ENCODE results near the gene ANAPC15.

The ANAPC15 gene

DNA sequence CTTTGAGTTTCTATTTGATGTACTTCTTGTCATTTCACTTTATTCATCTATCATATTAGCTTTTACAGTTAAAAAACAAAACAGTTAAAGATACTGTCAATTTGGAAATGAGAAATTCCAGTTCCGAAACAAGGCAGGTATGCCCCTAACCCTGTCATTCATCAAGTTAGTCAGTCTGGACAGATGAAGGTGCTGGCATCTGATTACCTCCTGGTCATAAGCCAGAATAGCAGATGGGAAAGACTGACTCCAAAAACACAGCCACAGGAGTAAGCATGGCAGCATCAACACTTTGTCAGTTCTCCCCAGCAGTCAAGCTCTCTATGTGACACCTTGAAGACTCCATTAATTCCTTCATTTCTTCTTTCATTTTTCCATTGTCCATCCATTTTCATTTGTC is 27.5 kb downstream of the ANAPC15 start:
- H3K4me1 Mint-ChIP-seq (ENCODE audit: low read depth), result peaks cover 30% of the 10 kb centered on the region
- no peaks in the 10 kb centered on the region for H3K27me3 Mint-ChIP-seq
- H3K9me3 Mint-ChIP-seq, result no peaks in the 10 kb centered on the region
- no peak overlapping the region for H3K27ac Mint-ChIP-seq
- no peak overlapping the region for H3K4me3 Mint-ChIP-seq
- H3K36me3 Mint-ChIP-seq (ENCODE audit: low read depth), result peaks cover 8% of the 10 kb centered on the region

DNA sequence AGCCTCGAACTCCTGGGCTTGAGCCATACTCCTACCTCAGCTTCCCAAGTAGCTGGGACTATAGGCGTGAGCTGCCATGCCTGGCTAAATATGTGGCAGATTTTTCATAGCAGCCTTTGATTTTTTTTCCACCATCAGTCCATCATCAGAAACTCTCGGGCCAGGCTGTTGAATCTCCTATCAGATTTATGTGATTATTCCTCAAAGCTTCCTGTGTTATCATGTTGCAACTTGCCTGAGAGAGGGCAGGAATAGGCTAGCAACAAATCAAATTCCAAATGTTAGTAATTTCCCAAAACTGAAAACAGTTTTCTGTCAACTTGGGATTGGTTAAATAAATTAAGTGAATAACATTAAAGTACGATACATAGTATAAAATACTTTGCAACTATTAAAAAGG is 28.4 kb downstream of the ANAPC15 start:
- H3K36me3 Mint-ChIP-seq (ENCODE audit: low read depth), result peaks cover 8% of the 10 kb centered on the region
- no peak overlapping the region for H3K4me3 Mint-ChIP-seq
- no peaks in the 10 kb centered on the region for H3K27me3 Mint-ChIP-seq
- no peak overlapping the region for H3K27ac Mint-ChIP-seq
- H3K4me1 Mint-ChIP-seq (ENCODE audit: low read depth), result peaks cover 37% of the 10 kb centered on the region
- H3K9me3 Mint-ChIP-seq, result no peaks in the 10 kb centered on the region

DNA sequence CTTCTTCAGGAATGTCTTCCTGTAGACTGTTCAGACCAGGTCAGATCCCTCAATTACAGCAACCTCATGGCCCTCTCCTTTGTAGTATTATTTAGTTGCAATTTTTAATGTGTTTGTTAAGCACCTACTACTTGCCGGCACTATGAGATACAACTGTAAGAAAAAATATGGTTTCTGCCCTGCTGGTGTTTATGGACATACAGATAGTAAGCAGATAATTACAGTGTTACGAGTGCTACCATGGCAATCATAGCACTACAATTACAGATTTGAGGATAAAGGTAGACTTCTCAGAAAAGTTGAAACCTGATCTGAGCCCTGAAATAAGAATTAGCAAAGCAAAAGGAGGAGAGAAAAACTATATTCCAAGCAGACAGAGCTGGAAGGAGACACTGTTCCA is 29.1 kb downstream of the ANAPC15 start:
- Mint-ChIP-seq H3K27ac (no peak overlapping the region), H3K27me3 (no peaks in the 10 kb centered on the region), H3K4me3 (no peak overlapping the region), H3K4me1 (ENCODE audit: low read depth) (peaks cover 39% of the 10 kb centered on the region), H3K36me3 (ENCODE audit: low read depth) (peaks cover 8% of the 10 kb centered on the region), H3K9me3 (no peaks in the 10 kb centered on the region)

DNA sequence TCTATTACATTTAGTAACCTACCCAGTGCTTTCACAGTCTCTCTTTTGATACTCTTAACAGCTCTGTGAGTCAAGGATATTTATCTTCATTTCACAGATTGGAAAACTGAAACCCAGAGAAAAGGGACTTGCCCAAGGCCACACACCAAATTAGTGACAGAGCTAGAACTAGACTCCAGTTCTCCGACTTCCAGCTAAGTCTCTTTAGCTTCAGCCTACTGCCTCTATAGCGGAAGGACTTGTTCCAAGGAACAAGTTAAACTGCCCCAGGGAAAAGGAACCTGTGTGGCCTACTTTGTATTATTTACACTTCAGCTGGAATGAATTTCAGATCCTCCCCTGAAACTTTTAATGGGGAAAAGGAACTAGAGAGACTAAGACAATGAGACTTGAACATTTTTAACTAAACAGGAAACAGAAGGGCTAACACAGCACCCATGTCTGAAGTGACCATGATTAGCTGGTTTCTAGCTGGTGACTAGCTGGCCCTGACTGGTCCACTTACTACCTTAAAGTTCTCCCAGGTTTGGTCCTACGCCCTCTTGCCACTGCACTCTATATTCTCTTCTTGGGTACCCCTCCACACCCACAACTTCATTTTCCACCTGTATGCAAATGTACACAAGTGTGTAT is 30.6 kb downstream of the ANAPC15 start:
- H3K9me3 Mint-ChIP-seq, result no peaks in the 10 kb centered on the region
- no peaks in the 10 kb centered on the region for H3K27me3 Mint-ChIP-seq
- H3K36me3 Mint-ChIP-seq (ENCODE audit: low read depth), result peaks cover 4% of the 10 kb centered on the region
- H3K4me3 Mint-ChIP-seq, result peak overlapping the region; percentile 85
- H3K4me1 Mint-ChIP-seq (ENCODE audit: low read depth), result peaks cover 43% of the 10 kb centered on the region
- H3K27ac Mint-ChIP-seq, result peak overlapping the region; percentile 97

DNA sequence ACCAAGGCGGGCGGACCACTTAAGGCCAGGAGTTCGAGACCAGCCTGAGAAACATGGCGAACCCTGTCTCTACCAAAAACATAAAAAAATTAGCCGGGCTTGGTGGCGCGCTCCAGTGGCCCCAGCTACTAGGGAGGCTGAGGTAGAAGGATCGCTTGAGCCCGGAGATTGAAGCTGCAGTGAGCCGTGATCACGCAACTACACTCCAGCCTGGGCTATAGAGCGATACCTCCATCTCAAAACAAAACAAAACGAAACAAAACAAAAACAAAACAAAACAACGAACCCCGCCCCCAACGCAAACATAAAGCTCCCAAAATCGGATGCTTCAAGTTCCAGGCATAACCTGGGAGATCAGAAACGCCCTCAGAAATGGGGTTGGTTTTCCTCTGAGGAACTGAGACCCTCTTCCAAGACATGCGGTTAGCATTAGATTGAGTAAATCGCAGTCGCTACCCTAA is 31.3 kb downstream of the ANAPC15 start:
- Mint-ChIP-seq H3K27me3 (no peaks in the 10 kb centered on the region), H3K27ac (peak overlapping the region; percentile 97), H3K4me1 (ENCODE audit: low read depth) (peaks cover 45% of the 10 kb centered on the region), H3K9me3 (no peaks in the 10 kb centered on the region), H3K4me3 (peak overlapping the region; percentile 85), H3K36me3 (ENCODE audit: low read depth) (peaks cover 4% of the 10 kb centered on the region)

DNA sequence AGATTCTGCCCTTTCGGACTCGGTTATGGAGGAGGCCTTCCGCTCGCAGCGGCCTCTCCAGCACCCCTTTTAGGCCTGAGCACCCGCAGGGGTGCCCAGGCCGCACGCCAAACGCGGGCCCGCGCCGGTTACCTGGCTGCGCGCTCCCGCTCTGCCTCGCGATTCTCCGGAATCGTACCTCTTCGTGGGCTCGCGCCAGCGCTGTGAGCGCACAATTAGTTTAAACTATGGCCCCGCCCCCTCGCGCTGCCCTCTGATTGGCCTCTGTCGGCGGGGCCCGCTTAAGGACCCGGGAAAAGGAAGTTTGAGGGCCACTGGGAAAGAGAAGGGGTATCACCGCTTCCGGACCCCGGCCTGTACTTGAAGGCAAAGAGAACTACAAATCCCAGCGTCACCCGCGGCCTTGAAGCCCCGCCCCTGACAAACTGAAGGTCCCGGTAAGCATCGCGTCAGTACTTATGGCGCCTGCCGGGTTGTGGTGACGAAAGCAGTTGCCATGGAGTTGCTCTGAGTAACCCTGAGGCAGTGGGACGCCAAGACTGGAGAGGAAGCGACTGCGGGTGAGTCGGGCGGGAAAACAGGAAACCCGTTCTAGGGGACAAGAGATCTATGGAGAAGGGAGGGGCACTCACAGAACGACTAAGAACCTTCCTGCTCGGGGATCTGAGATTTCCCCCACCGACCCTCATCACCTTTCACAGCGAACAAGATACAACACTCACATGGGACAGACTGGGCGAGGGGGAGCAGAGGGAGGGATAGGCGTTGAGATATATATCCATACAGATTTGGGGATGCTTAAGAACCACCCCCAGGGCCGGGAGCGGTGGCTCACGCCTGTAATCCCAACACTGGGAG is 31.9 kb downstream of the ANAPC15 start, which contains the start of the genes LRRC51 and NUMA1:
LRRC51 (plus strand) TSS at position 525 of the 858 bp plus-strand sequence. CDS start 8,234 bp downstream, outside the sequence.
NUMA1 (minus strand) TSS at position 217 of the 858 bp plus-strand sequence. CDS start 44,599 bp downstream, outside the sequence.
- Mint-ChIP-seq H3K4me3 (peak within 1 kb of the TSS; percentile 85), H3K9me3 (no peaks in the 10 kb centered on the region), H3K27me3 (no peaks in the 10 kb centered on the region), H3K36me3 (ENCODE audit: low read depth) (peaks cover 3% of the 10 kb centered on the region), H3K27ac (peak within 1 kb of the TSS; percentile 97), H3K4me1 (ENCODE audit: low read depth) (peaks cover 45% of the 10 kb centered on the region)

DNA sequence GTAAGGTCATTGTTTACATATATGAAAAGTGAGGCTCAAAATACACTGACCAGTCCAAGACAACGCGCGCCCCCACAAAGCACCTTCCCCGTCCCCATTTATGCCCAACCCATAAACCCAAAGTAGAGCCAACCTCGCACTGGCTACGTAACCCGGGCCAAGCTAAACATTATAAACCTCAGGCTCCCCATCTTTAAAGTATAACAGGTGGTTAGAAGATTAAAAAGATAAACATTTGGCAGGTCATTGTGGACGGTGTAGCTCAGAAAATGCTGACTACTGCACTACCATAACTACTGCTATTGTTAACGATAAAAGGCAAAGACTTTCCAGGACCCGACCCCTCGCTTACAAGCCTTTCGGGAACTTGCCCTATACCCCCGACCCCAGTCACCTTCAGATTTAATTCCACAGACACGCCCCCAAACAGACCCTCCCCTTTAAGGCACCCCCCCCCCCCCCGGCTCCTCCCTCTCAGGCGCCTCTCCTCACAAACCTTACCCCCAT is 32.6 kb downstream of the ANAPC15 start:
- Mint-ChIP-seq H3K4me3 (peak overlapping the region; percentile 85), H3K4me1 (ENCODE audit: low read depth) (peaks cover 45% of the 10 kb centered on the region), H3K27me3 (no peaks in the 10 kb centered on the region), H3K9me3 (no peaks in the 10 kb centered on the region), H3K36me3 (ENCODE audit: low read depth) (peaks cover 4% of the 10 kb centered on the region), H3K27ac (peak overlapping the region; percentile 92)

DNA sequence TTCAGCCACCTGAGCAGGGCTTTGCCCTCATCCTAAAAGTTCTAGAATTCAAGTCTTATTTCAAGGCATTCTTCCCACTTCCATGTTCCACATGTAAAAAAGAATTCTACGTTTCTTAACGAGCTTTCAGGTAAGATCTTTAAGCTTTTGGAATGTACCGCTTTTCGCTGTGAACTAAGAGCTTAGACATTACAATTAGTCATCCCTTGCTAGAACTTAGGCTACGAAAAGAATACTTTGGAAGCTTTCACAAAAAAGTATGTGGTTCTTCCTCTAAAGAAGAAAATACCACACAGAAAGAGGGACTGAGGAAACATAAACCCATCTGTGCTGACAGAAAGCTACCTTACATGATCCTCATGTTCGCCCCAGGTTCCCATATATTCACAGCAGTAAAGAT is 34.0 kb downstream of the ANAPC15 start:
- peaks cover 6% of the 10 kb centered on the region for H3K36me3 Mint-ChIP-seq (ENCODE audit: low read depth)
- H3K4me3 Mint-ChIP-seq, result peak overlapping the region; percentile 85
- H3K4me1 Mint-ChIP-seq (ENCODE audit: low read depth), result peaks cover 46% of the 10 kb centered on the region
- H3K27ac Mint-ChIP-seq, result peak overlapping the region; percentile 7
- H3K9me3 Mint-ChIP-seq, result no peaks in the 10 kb centered on the region
- no peaks in the 10 kb centered on the region for H3K27me3 Mint-ChIP-seq

DNA sequence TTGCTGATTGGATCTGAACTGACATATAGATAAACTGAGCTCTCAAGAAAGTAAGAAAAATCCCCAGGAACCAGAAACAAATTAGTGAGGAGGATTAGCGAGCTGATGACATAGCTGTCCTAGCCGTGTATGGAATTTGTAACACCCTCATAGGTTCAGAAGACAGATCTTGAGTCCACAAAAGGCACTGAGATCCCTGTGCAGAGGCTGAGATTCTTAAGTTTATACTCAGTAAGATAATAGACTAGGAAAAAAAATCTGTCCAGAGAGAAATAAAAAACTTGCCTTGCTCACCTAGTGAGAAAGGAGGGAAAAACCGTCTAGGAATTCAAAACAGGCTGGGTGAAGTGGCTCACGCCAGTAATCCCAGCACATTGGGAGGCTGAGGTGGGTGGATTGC is 36.7 kb downstream of the ANAPC15 start:
- Mint-ChIP-seq H3K4me3 (no peak overlapping the region), H3K9me3 (no peaks in the 10 kb centered on the region), H3K27ac (no peak overlapping the region), H3K27me3 (no peaks in the 10 kb centered on the region), H3K4me1 (ENCODE audit: low read depth) (peaks cover 52% of the 10 kb centered on the region), H3K36me3 (ENCODE audit: low read depth) (peaks cover 10% of the 10 kb centered on the region)

DNA sequence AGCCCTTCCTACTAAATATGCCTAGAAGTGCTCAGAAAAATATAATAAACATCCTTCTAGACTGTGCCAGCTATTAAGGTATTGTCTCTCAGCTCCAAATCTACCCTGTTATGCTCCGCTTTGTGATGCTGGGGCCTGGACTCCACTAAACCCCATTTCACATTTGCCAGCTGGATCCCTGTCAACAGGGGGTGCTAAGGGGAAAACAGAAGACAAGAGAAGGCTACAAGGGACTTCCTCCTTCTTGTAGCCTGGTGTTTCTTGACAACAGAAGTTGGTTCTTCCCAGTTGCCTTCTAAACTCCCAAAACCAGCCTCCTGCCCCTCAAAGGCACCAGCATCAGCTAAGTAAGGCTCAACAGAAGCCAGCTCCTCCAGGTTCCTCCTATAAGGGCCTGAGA is 37.4 kb downstream of the ANAPC15 start:
- Mint-ChIP-seq H3K9me3 (no peaks in the 10 kb centered on the region), H3K36me3 (ENCODE audit: low read depth) (peaks cover 14% of the 10 kb centered on the region), H3K27me3 (no peaks in the 10 kb centered on the region), H3K4me3 (no peak overlapping the region), H3K27ac (no peak overlapping the region), H3K4me1 (ENCODE audit: low read depth) (peaks cover 52% of the 10 kb centered on the region)

DNA sequence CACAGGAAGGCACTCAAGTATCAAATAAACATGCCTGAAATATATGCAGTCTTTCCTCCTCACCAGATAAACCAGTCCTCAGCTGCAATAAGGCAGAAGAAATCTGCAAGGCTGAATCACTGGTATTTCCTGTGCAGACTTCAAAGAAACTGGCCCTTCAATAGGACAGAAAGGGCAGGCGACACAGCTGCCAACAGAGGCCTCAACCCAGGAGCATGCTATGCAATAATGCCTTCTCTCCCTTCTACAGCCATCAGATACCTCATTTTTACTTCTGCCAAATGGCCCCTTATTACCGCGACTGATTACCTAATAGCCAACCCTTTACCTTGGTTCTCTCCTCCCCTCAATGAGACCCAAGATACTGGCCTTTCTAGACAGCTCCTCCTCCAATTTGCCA is 40.1 kb downstream of the ANAPC15 start:
- H3K27ac Mint-ChIP-seq, result no peak overlapping the region
- no peaks in the 10 kb centered on the region for H3K9me3 Mint-ChIP-seq
- H3K4me3 Mint-ChIP-seq, result no peak overlapping the region
- no peaks in the 10 kb centered on the region for H3K27me3 Mint-ChIP-seq
- peaks cover 35% of the 10 kb centered on the region for H3K36me3 Mint-ChIP-seq (ENCODE audit: low read depth)
- peaks cover 57% of the 10 kb centered on the region for H3K4me1 Mint-ChIP-seq (ENCODE audit: low read depth)

DNA sequence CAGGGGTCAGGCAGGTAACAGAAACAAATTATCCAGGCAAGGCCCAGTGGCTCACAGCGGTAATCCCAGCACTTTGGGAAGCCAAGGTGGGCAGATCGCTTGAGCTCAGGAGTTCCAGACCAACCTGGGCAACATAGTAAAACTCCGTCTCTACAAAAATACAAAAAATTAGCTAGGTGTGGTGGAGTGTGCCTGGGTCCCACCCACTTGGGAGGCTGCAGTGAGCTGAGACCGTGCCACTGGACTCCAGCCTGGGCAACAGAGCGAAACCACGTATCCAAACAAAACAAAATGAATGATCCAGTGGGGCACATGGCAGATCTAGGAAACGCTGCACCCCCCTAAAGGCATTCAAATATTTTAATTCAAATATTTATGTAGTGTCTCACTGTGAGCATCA is 42.0 kb downstream of the ANAPC15 start:
- Mint-ChIP-seq H3K4me3 (no peak overlapping the region), H3K4me1 (ENCODE audit: low read depth) (peaks cover 51% of the 10 kb centered on the region), H3K36me3 (ENCODE audit: low read depth) (peaks cover 47% of the 10 kb centered on the region), H3K9me3 (no peaks in the 10 kb centered on the region), H3K27me3 (no peaks in the 10 kb centered on the region), H3K27ac (peak overlapping the region; percentile 0)

DNA sequence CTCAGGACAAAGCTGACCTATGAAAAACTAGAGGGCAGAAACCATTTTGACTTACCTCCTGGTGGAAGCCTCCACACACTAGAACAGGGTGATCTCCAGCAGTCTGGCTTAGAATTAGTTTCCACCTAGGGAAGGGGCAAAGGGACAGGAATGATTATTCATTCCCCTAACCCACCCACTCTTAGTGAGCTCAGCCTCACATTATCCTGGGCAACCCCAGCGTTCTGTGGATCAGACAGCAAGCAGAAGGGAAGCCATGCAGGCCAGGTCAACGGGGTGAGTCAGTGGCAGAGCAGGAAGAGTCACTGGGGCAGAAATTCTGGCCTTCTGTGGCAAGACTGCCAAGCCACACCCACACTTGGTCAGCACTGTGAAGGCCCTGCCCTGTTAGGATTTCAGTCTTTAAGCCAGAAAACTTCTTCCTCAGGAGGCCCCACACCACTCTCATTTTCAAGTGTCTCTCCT is 42.7 kb downstream of the ANAPC15 start:
- H3K36me3 Mint-ChIP-seq (ENCODE audit: low read depth), result peaks cover 48% of the 10 kb centered on the region
- no peaks in the 10 kb centered on the region for H3K27me3 Mint-ChIP-seq
- H3K4me3 Mint-ChIP-seq, result peak overlapping the region; percentile 14
- no peaks in the 10 kb centered on the region for H3K9me3 Mint-ChIP-seq
- peak overlapping the region; percentile 33 for H3K27ac Mint-ChIP-seq
- H3K4me1 Mint-ChIP-seq (ENCODE audit: low read depth), result peaks cover 51% of the 10 kb centered on the region

DNA sequence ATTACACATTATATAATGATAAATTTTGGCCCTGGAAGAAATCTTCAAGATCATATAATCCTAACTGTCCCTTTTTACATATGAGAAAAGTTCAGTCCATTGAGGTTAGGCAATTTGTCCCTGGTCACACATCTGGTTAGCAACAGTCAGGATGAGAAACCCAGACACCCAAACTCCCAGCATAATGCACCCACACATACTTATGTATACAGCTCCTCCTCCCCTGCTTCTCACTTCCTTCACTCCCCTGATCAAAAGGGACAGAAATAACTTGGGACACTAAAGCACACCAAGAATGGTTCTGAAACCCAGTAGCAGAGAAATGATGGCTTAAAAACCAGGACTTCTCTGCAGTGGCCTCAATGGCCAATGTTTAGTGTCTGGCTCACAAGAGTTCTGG is 43.3 kb downstream of the ANAPC15 start:
- Mint-ChIP-seq H3K4me3 (peak overlapping the region; percentile 14), H3K4me1 (ENCODE audit: low read depth) (peaks cover 51% of the 10 kb centered on the region), H3K27me3 (no peaks in the 10 kb centered on the region), H3K9me3 (no peaks in the 10 kb centered on the region), H3K27ac (peak overlapping the region; percentile 33), H3K36me3 (ENCODE audit: low read depth) (peaks cover 48% of the 10 kb centered on the region)

DNA sequence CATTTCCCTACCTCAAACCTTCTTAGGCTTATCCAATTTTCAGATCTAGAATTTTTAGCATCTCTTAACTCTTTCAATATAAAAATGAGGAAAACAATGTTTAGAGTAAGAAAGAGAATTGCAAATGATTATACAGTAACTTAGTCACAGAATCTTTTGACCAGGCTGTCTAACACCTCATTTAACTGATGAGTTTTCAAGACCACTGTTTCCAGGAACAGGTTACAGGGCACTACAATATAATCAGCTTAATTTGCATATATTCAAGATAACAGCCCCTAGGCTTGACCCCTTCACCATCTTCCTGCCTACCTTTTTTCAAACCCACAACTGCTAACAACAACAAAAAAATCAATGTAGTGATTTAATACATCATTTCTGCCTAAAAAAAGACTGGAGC is 44.8 kb downstream of the ANAPC15 start:
- H3K36me3 Mint-ChIP-seq (ENCODE audit: low read depth), result peaks cover 48% of the 10 kb centered on the region
- peaks cover 46% of the 10 kb centered on the region for H3K4me1 Mint-ChIP-seq (ENCODE audit: low read depth)
- H3K27me3 Mint-ChIP-seq, result no peaks in the 10 kb centered on the region
- H3K9me3 Mint-ChIP-seq, result no peaks in the 10 kb centered on the region
- no peak overlapping the region for H3K27ac Mint-ChIP-seq
- no peak overlapping the region for H3K4me3 Mint-ChIP-seq

All from stimulated activated naive CD8-positive, alpha-beta T cell treated with anti-CD3 and anti-CD28 coated beads, Interleukin-15, Interleukin-2, amounts not matched to agents 100 ng/mL and 50 ng/mL, for 24 hours (primary cell).